Measurements from ENCODE around the gene NDEL1. TPM values are rescaled to one million over a fixed set of nuclear protein-coding genes. Genes with fewer than 3 reads are reported as not detected.

Gene NDEL1
- total RNA-seq, 1 donor from 2014 or later = 38.0 TPM

GRCh38 chr17:8455665-8456209 is 20.1 kb downstream of the NDEL1 start:
- DNase-seq (ENCODE audit: low read depth) = no peak

DNA sequence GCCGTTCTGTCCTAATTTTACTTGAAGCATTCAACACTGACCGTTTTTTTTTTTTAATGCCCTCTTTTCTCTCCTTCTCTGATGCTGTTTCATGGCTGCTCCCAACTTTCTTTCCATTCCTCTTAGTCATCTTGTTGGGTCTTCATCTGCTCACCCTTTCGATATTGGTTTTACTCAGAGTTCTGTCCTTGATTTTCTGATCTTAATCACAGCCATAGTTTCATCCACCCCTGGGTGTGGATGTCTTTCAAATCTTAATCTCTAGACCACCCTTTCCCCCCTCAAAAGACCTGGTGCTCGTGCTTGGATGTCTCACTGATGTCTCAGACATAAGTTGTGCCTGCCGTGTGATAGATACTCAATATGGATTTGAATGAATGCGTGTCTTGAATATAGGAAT is 22.4 kb downstream of the NDEL1 start:
- no peak for DNase-seq (ENCODE audit: low read depth)

GRCh38 chr17:8459107-8459506 is 23.4 kb downstream of the NDEL1 start:
- DNase-seq (ENCODE audit: low read depth) = no peak

DNA sequence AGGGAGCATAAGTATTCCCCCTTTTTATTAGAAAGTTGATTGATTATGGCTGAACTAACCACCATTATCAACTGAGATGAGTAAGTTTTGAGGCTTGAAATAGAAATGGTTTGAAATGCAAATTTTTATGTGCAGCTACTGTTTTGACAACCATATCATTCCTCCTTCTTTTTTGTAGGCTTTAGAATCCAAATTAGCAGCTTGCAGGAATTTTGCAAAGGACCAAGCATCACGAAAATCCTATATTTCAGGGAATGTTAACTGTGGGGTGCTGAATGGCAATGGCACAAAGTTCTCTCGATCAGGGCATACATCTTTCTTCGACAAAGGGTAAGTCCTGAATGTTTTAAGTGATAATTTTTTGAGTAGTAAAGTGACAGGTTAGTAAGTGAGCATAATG is 24.1 kb downstream of the NDEL1 start:
- no peak for DNase-seq (ENCODE audit: low read depth)

- no peak for DNase-seq (ENCODE audit: low read depth)
These were observed 26.9 kb downstream of the NDEL1 start for GRCh38 chr17:8462564-8462963.

DNA sequence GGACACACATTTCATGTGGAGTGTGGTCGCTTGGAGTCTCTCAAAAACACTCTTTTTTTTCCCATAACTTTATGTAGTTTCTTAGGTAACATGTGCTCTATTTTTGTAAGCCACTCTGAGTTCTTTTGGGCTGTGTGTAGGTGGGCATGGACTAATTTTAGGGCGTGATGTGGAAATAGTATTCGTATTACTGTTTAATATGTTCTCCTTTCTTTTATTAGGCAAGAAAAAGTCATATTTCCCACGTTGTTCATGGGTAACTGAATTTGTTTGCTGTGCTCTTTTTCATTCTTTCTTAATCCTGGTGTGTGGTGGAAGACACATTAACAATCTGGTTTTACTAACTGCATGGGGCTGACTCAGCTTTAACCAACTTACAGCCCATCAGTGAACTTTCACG is 27.4 kb downstream of the NDEL1 start:
- no peak for DNase-seq (ENCODE audit: low read depth)

DNA sequence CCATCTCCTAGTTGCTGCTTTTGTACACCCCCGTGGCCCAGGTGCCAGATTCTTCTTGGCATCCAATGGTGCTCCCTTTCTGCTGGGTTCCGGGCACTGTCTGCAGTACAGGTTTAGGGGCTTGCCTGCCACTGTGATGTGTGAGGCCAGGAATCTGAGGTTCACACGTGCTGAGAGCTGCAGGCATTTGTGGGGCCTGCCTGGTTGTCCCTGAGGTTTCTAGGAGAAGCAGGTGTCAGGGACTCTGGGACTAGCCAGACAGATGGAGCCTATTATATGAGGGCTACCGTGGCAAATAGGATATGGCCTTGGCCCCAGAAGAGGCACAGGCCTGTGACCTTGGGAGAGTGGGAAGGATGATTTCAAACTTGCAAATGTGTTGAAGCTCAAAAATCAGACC is 29.3 kb downstream of the NDEL1 start:
- DNase-seq (ENCODE audit: low read depth) = no peak

DNA sequence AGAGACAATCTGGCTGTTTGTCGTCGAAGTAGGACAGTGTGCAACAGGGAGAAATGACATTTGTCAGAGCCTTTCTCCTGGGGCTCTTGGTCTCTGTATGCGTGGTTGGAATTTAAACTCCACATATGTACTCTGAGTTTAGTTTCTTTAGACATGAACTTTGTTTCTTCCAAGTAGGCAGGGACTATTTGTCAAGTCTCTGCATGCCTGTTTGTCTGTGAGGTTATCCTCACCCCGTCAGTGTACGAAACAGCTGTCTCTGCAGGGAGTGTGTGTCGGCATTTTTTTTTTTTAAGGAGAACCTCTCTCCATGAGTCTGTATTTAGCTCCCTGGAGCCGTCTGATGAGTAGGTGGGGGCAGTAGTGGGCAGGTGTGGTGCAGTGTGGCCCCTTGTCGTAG is 29.7 kb downstream of the NDEL1 start:
- DNase-seq (ENCODE audit: low read depth) = no peak

DNA sequence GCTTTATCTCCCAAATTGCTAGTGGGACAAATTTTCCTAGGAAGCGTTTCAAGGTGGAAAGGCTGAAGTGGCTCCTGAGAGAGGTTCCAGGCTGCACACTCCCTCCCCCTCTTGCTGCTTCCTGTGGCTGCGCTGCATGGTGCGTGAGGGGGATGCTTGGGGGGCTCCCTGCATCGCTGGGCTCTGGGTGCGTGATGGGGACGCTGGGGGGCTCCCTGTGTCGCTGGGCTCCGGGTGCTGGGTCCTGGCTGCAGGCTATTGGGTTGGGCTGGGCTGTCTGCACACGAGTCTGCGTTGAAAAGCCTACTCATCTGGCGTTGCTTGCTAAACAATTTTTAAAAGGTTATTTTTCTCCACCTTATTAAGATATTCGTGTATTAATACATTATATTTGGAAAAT is 30.1 kb downstream of the NDEL1 start:
- DNase-seq (ENCODE audit: low read depth) = no peak

GRCh38 chr17:8466456-8466855 is 30.8 kb downstream of the NDEL1 start:
- DNase-seq (ENCODE audit: low read depth) = no peak

DNA sequence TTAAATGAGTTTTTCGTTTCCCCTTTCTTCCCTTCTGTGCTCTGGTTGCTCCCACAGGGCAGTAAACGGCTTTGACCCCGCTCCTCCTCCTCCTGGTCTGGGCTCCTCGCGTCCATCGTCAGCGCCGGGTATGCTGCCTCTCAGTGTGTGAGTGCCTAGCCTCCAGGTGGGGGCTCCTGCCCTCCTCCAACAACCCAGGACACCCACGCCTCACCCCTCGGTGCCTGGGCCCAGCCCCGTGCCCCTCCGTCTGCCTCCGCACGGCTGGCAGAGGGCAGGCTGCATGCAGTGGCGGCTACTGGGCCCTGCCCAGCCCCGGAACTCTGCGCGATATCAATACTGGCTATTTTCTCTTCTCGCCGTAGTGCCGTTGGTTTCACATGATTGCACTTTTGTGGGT is 31.2 kb downstream of the NDEL1 start:
- no peak for DNase-seq (ENCODE audit: low read depth)

DNA sequence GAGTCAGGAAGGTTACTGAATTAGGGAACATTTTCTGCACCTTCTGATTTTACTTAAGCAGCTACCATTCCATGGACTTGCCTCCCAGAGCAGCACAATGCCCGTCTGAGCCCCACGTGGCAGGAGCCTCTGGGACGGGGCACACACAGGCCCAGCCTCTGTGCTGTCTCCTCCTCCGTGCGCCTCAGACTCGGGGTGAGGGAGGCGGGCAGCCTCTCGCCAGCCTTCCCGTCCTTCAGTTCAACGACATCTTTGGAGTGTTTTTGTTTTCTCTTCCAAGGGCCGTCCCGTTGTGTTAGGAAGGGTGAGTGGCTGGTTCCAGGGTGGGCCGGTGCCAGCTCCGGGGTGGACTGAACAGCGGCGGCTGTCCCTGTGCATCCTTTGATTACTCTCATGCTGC is 31.8 kb downstream of the NDEL1 start:
- DNase-seq (ENCODE audit: low read depth) = no peak

DNA sequence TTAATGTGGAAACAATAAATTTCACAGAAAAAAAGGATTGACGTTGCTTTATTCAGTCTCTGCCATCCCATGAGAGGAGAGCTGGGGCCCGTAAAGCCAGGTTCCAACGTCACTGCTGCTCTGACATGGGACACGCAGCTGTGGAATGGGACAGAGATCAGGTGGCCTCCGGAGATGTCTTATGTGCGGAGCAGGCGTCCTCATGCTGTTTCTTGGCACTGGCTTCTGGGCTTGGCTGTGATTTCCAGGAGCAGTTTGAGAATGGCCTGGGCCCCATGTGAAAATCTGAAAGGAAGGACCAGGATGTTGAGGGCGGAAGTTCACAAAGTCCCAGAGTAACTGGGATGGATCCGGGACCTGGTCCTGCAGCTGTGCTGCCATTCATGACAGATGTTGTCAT is 32.4 kb downstream of the NDEL1 start:
- DNase-seq (ENCODE audit: low read depth) = no peak

GRCh38 chr17:8468980-8469379 is 33.3 kb downstream of the NDEL1 start:
- DNase-seq (ENCODE audit: low read depth) = no peak

- no peak for DNase-seq (ENCODE audit: low read depth)
These were observed 34.3 kb downstream of the NDEL1 start for GRCh38 chr17:8469964-8470363.

GRCh38 chr17:8470447-8471047 is 34.9 kb downstream of the NDEL1 start:
- DNase-seq (ENCODE audit: low read depth) = peak; percentile 62

- DNase-seq (ENCODE audit: low read depth) = no peak
These were observed 37.0 kb downstream of the NDEL1 start for GRCh38 chr17:8472663-8473062.

DNA sequence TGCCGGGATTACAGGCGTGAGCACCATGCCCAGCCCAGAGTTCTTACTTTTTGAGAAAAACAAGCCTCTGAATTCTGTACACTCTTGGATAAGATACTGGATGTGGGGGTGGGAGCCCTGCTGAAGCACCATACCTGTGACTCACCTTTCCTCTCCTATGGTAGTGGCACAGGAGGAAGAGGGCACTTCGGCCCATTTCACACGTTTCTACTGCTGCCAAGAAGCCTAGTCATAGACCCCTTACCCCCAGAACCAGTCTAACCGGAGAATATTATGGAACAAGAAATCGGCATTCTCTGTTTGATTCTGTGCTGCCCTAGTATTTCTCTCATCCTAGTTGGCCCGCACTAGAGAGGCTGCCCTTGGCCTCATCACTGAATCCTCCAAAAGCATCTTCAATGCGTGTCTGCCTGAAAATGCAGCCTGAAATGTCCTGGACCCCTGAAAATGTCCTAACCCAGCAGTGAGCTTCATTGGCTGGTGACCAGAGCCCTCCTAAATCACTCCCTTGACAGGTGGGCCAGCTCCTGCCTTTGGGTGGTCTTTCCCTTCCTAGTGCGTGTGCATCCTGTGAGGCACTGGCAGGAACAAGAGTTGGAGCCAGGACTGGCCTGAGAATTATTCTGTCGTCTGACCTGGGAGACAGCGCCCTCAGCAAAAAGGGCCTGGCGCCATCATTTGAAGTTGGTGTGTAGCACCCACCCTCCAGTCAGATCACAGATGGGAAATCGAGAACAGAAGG is 37.9 kb downstream of the NDEL1 start:
- no peak for DNase-seq (ENCODE audit: low read depth)

DNA sequence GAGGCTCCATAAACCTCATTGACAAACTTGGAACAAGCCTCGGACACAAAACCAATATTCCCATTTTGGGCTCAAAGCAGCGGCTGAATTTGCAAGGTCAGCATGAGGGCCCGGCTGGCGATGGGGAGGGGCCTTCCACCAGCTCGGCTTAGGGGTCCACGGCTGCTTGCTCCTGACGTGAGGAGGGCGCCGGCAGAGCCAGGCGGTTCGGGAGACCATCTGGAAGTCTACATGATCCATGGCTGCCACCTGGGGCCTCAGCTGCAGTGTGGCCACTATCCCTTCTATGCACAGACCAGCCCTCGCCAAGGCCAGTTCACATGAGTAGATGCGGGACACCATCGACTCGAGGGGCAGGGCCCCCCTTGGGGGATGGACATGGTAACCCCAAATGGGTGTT is 39.1 kb downstream of the NDEL1 start:
- DNase-seq (ENCODE audit: low read depth) = no peak

DNA sequence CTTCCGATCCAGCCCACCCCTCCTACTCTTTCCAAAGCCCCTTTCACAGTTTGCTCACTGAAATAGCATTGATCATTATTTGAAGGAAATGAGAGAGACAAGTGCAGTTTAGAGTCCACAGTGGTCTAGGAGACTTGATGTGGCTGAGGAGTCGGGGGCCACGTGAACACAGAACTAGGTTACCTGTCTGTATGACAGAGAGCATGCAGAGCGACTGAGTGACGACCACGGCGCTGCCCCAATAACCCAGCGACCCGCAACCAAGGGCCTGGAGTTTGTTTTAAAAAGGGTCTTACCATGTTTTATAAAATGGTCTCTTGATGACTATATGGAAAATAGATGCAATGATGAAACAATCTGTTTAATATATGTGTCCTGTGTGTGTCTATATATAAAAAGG is 39.5 kb downstream of the NDEL1 start:
- DNase-seq (ENCODE audit: low read depth) = no peak

GRCh38 chr17:8475781-8476180 is 40.1 kb downstream of the NDEL1 start:
- no peak for DNase-seq (ENCODE audit: low read depth)

DNA sequence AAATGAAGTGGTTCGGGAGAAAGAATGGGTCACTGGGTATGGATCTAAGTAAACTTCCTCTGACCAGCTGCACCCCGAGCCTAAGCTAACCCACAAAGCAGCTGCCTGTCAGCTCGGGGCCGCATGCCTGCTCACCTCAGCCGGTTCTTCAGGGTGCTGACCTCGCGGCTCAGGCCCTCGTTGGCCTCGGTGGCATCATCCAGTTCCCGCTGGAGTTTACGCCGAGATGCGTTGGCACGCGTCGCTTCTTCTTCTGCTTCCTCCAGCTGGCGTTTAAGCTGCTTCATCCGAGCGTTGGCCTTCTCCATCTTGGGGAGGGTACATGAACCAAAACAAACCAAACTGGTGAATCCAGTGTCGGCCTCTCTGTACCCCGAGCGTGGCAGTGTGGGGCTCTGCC is 41.1 kb downstream of the NDEL1 start:
- no peak for DNase-seq (ENCODE audit: low read depth)

DNA sequence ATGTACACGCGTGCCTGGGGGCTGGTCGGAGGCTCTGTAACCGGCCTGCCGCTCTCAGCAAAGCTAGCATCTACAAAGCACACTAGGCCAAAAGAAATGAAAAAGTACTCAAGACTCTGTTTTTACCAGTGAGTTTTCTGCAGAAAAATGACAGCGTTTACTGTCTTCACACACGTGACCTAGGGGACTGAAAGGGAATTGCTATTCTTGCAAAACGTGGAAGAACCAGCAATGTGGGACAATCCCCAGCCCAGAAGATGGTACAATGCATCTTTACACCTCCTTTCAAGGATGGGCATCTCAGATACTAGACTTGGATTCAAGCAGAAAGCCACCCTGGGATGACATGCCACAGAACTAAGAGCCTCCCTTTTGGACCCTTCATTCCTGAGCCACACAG is 41.5 kb downstream of the NDEL1 start:
- no peak for DNase-seq (ENCODE audit: low read depth)
